Activated CD4-positive, alpha-beta T cell treated with anti-CD3 and anti-CD28 coated beads, Interleukin-2, amount 50 U/mL, for 24 hours (primary cell): Measurements from ENCODE around the gene LCORL.
"Not testable (repeated sequence)": the region's sequence is repeated elsewhere in the genome, so short reads cannot be mapped to it uniquely, and the experiment has no call there.

Experiments used
- DNase-seq, 2 donors: peaks; one replicate each; pipeline ENCODE4 v3.0.0-alpha.2; 2020; ENCODE audit warnings: low read depth in 1 of 2, low spot score in 1 of 2

Gene LCORL

DNA sequence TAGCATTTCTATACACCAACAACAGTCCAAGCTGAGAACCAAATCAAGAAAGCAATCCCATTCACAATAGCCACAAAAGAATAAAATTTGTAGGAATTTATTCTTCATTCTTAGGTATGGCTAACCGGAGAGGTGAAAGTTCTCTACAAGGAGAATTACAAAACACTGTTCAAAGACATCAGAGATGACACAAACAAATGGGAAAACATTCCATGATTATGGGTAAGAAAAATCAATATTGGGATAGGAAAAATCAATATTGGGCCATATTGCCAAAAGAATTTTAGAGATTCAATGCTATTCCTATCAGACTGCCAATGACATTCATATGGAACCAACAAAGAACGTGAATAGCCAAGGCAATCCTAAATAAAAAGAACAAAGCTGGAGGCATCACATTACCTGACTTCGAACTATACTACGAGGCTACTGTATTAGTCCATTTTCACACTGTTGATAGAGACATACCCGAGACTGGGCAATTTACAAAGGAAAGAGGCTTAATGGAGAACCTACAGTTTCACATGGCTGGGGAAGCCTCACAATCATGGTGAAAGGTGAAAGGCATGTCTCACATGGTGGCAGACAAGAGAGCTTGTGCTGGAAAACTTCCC, 161.7 kb downstream of the LCORL start:
- no peak for DNase-seq

DNA sequence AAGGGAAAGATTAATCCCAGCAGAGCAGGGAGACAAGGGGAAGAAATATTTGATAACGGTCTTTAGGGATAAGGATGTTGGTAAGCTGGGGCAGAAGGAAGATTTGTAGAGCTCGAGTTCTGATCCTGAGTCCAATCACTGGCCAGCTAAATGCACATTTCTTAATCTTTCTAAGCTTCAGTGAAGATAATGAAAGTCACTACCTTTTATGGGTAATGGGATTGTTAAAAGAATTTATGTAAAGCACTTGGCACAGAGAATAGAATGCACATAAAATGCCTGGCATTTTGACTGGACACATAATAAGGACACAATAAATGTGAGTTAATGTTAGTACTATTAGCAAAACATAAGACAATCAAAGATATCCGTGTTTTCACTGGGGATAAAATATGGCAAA, 167.5 kb downstream of the LCORL start:
- no peak for DNase-seq

DNA sequence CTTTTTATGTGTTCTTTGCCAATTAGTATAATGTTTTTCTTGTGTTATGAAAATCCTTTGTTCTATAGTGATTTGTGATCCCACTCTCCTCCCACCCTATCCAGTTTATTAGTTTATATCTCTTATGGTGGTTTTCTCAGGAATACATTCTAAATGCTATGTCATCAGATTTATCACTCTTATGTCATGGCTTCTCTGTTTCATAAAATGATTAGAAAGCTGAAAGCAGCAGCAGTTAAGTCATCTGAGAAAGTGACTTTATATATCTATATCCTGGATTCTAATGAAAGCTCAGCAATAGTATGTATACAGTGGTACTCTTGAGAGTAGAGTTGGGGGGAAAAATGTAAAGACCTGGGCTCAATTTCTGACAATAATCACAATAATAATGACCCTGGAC, 169.6 kb downstream of the LCORL start:
- DNase-seq: no peak

DNA sequence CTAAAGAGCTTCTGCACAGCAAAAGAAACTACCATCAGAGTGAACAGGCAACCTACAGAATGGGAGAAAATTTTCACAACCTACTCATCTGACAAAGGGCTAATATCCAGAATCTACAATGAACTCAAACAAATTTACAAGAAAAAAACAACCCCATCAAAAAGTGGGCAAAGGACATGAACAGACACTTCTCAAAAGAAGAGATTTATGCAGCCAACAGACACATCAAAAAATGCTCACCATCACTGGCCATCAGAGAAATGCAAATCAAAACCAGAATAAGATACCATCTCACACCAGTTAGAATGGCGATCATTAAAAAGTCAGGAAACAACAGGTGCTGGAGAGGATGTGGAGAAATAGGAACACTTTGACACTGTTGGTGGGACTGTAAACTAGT, 171.3 kb downstream of the LCORL start:
- DNase-seq: not testable (repeated sequence)

DNA sequence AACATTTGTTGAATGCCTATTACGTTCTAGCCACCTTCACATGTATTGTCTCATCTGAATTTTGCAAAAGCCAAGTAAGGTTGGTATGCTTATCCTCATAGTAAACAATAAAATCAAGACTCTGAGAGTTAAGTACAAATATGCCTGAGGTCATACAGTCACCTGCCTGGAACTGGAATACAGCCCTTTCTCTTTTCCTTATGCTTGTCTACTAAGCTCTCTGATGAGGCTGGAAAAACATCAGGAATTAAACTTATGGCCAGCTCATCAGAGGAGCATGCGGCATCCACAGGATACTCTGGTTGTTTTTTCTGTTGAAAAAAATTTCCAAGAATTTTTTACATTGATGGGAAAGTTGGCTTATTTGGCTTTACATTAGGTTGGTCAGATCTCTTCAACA, 175.3 kb downstream of the LCORL start:
- DNase-seq: no peak

DNA sequence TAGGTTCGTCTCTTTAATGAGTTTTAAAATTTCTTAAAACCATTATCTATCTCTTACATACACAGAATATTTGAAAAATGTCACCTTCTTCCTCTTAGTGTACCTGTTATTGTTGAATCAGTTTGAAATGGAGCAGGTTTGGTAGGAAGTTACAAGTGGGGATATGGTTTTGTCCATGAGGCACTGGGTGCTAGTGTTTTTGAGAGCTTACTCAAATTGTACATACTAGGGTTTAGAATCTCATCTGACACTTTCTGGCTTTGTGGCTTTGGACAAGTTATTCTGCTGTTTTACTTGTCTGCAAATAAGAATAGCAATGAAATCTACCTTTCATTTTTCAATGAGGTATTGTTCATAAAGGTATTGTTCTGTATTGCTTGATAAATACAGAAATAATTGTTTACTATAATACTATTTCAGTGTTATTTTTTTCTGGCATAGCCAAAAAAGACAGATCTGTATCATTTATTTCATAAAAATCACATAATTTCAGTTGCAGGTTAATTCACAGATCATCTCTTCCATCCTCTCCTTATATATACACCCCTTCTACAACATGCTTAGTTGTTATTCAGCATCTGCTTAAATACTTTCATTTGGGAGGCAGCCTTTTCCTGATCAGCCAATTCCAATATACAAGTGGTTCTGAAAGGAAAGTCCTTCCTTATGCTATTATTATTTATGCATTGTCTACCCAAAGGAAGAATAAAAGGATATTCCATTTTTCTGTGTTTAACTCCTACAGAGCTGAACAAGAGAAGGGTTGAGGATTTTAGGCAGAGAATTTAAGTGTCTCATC, 197.5 kb downstream of the LCORL start:
- DNase-seq: no peak

DNA sequence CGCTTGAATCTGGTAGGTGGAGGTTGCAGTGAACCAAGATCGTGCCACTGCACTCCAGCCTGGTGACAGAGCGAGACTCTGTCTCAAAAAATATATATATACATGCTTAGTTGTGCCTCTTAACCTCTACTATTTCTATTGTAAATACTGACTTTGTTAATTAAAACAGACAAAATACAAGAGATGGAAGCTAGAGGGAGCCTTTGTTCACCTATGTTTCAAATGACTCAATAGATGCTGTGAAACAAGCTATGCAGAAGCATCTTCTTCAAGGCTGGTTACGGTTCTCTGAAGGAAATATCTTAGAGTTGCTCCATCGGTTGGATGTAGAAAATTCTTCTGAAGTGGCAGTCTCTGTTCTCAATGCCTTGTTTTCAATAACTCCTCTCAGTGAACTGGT, 204.5 kb downstream of the LCORL start:
- DNase-seq: no peak

DNA sequence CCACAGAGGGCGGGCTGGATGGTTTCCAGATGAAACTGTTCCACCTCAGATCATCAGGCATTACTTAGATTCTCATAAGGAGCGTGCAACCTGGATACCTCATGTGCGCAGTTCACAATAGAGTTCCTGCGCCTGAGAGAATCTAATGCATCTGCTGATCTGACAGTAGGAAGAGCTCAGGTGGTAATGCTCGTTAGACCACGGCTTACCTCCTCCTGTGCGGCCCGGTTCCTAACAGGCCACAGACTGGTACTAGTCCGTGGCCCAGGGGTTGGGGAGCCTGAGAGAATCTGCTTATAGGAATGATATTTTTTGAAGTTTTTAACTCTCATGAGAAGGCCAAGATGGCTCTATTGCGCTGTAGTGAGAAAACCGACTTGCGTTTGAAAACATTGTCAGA, 205.4 kb downstream of the LCORL start:
- no peak for DNase-seq

DNA sequence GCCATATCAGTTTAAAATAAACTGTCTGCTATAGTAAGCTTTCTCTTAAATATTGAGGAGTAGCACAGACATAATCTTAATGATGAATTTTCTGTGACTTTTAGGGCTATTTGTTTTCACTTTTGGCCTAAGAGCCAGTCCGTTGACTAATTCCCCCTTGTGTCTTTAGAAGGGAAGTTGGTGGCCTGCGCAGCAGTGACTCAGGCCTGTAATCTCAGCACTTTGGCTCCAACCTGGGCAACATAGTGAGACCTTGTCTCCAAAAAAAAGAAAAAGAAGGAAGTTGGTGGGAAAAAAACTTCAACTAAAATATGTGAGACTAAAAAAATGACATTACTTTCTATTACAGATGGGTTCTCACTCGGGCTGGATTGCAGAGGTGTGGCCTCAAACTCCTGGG, 207.4 kb downstream of the LCORL start:
- DNase-seq: no peak

DNA sequence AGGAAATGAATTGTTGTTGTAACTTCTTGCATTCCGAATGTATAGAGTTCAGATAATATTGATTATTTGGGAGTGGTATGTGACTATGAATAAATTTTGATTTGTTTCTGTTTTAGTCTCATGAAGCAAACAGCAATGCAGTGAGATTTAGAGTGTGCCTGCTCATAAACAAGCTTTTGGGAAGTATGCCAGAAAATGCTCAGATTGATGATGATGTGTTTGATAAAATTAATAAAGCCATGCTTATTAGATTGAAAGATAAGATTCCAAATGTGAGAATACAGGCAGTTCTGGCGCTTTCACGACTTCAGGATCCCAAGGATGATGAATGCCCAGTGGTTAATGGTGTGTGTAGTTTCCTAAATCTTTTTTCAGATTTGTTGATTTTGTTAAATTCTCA, 208.8 kb downstream of the LCORL start:
- DNase-seq: no peak

DNA sequence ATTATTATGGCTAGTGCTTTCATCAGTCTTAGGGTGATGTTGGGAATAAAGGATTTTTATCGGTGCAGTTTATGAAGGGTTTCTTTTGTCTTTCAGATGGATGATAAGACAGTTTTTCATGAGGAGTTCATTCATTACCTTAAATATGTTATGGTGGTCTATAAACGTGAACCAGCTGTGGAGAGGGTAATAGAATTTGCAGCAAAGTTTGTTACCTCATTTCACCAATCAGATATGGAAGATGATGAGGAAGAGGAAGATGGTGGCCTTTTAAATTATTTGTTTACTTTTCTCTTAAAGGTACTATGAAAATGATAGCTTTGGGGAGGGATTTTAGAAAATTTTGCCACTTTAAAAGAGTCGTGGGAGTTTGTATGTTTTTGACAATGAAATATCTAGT, 209.4 kb downstream of the LCORL start:
- DNase-seq: no peak

DNA sequence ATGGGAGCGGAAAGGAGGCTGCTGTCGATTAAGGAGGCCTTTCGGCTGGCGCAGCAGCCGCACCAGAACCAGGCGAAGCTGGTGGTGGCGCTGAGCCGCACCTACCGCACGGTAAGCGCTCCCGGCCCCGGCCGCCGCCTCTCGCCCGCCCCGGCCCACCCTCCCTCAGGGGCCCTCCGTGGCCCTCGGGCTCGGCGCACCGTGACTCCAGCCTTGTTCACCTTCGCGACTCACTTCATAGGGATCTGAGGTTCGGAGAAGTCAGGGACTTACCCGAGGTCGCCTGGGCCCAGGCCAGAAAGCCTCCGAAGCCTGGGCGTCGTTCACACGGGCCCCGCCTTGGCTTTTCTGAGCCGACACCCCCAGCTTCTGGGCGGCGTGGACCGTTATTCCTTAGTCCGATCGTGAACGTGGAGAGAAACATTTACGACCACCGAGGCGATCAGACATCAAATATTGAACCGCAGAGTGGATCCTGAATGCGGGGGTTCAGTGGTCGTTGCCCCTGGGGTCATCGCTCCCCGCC, 210.4 kb downstream of the LCORL start:
- no peak for DNase-seq

DNA sequence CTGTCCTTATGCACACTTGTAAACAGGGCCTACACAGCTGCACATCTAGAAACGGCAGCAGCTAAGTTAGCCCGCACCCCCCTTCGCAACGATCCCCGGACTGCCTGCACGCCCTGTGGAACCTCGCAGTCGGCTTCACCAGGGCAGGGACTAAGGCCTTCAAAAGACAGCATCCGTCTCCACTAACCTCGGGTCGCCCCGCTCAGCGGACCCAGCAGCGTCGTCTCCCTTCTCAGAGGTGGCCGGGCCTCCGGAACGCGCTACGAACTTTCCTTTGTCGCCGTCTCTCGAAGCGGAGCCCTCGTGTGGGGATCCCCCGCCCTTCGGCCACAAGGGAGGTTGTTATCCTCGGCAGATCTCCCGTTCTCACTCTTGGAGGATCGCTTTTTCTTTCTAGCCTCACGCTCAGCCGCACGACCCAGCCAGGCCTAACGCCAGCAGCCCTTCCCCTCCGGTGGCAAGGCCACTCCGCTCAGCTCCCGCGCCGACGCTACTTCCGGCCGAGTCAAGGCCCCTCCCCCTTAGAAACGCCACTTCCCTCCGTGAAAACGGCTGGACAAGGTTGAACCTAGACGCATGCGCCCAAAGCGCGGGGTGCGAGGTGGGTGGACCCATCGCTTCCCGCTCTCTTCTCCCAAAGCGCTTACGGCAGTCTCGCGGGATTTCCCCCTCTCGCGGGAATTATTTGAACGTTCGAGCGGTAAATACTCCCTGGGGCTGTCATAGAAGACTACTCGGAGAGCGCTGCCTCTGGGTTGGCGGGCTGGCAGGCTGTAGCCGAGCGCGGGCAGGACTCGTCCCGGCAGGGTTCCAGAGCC, 211.1 kb downstream of the LCORL start, which contains the start of the genes DCAF16 and NCAPG:
Gene DCAF16, minus strand, starts transcription at position 498 of the 818 bp plus-strand sequence. CDS start 6,616 bp downstream, outside the sequence.
Gene NCAPG, plus strand, starts transcription at position 720 of the 818 bp plus-strand sequence. CDS start 99 bp downstream, outside the sequence.
- peak; percentile 96 to 99 for DNase-seq

DNA sequence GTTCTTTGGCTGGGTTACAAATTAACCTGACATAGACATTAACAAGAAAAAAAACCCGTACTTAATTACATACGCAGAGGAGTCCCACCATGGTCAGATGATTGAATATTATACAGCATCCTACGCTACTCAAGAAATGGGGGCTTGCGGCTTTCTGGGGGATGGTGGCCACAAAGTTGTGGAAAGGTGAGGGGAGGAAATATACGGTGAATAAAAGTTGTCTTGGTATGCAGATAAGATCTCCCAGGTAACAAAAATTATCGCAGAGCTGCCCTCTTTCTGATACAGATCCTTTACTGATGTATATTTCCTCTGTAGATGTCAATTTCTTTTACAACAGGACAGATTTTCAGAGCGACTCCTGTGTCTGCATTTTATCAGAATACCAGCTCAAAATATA, 211.9 kb downstream of the LCORL start:
- DNase-seq: no peak

DNA sequence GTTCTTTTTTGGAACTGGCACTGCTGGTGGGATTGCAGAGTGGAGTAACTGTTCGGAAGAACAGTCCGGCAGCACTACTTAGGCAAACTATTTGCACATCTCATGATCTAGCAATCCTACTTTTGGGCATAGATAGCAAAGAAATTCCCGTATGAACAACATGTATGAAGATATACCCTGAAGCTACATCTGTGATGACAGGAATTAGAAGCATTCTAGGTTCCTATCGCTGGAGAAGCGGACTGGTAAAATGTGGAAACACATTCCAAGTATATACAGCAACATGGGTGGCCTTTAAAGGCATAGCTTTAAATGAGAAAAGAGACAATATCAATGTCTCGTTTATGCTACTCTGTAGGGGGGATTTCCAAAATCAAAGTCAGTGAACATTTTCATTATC, 214.1 kb downstream of the LCORL start:
- no peak for DNase-seq

DNA sequence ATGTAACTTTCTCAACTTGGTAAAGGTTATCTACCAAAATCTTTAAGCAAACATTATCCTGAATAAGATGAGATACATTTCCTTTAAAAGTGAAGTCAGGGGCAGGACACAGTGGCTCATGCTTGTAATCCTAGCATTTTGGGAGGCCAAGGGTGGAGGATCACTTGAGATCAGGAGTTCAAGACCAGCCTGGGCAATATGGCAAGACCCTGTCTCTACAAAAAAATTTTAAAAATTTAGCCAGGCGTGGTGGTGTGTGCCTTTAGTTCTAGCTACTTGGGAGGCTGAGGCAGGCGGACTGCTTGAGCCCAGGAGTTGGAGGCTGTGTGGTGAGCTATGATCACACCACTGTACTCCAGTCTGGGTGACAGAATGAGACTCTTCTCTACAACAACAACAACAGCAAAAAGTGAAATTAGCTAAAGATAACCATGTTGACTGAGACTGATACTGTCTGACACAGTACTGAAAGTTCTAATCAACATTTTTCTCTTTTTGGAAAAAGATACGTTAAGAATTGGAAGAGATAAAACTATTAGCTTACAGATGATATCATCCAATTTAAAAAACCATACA, 215.9 kb downstream of the LCORL start:
- DNase-seq: no peak

DNA sequence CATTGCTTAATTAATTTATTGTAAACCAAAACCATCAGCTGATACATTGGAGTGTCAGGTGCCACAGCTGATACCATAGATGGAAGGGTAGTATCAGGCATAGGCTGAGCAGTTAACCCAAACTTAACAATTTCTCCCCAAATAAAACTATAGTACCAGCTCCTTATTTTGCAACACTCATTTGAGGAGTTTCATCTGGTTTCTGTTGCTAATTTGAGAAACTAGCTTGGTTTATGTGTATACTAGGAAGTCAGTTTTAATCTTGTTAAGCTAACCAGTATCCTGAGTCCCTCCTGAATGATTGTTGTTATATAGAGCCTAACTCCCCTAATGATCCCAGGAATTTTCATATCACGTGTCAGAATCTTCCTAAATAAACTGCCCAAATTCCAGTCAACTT, 223.7 kb downstream of the LCORL start:
- DNase-seq: no peak

DNA sequence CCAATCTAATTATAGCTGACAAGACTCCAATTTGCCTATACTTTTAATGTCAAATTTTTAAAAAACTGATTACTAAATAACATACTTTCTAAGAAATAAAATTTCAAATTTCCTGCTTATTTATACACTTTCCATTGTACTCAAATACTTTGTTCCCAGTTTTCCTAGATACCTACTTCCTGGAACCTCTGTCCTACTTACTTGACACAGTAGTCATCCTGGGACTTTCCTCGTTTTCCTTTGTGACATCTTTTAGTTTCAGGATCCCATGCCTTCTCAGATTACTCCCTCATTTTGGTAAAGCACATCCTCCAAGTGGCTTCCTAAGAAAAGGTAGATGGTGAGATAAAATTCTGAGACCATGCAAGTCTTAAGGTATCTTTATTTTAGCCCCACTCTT, 226.8 kb downstream of the LCORL start:
- DNase-seq: no peak
